GM12878 (cell line): ENCODE data around the gene MPDZ. TPM values are rescaled to one million over a fixed set of nuclear protein-coding genes. Genes with fewer than 3 reads are reported as not detected.

Source experiments
- ATAC-seq: fragments of 200-7000 bp; cut with Tn5 transposase; 3 replicates; pipeline ENCODE4 v1.9.1; 2020; ENCODE audit warnings: mild to moderate bottlenecking, moderate library complexity
- BruUV-seq: library from RNA; stranded (reverse); fragments of 400-500 nt; replicated peaks from 2 replicates; lab custom pipeline; 2021; lab: Mats Ljungman, UMichigan
- CTCF ChIA-PET: fragments of 300-600 bp; sonication (Branson Sonifier 250); formaldehyde crosslinking; extraction: SDS; loops from one replicate; lab custom pipeline; 2021; ENCODE audit warnings: inconsistent platforms; lab: Yijun Ruan, JAX
- POLR2A ChIA-PET: fragments of 350-600 bp; formaldehyde crosslinking; extraction: SDS; loops from one replicate; lab custom pipeline; 2021; ENCODE audit warnings: inconsistent platforms; lab: Charles Lee
- RAD21 ChIA-PET: fragments of 300-600 bp; sonication (Branson Sonifier 250); formaldehyde crosslinking; loops from one replicate; lab custom pipeline; 2023; ENCODE audit warnings: antibody characterized with exemption; ENCODE audit not compliant: unreplicated experiment; lab: Charles Lee
- SMC1A ChIA-PET: fragments of 300-600 bp; sonication (Branson Sonifier 250); formaldehyde crosslinking; loops from one replicate; lab custom pipeline; 2023; ENCODE audit not compliant: unreplicated experiment, uncharacterized antibody; lab: Charles Lee
- DNase-seq: peaks from one replicate; pipeline ENCODE4 v3.0.0-alpha.2; 2011; ENCODE audit warnings: low read depth, low spot score
- FAIRE-seq: peaks from 3 replicates; lab custom pipeline; 2011; peaks lifted over from hg19 to GRCh38; lab: Jason Lieb, UNC
- H2AFZ ChIP-seq: 2 replicates; pipeline ENCODE4 v1.6.0; 2011; ENCODE audit warnings: low read depth, low read length, control low read depth; ENCODE audit not compliant: control insufficient read depth
- H3K27ac ChIP-seq: 2 replicates; pipeline ENCODE4 v1.5.1; 2011; ENCODE audit warnings: control low read depth; ENCODE audit not compliant: control insufficient read depth, insufficient read depth
- H3K27me3 ChIP-seq, 2 experiments: replicated peaks in 1 of 2; 2 replicates each; pipeline versions ENCODE4 v1.6.0 to v1.6.1; 2011; ENCODE audit warnings: low read length in 1 of 2; ENCODE audit not compliant: control insufficient read depth in 2 of 2, insufficient read depth in 2 of 2
- H3K36me3 ChIP-seq, 2 experiments: 2 replicates each; pipeline ENCODE4 v1.5.1; 2011; ENCODE audit warnings: low read length in 1 of 2; ENCODE audit not compliant: control insufficient read depth in 2 of 2, insufficient read depth in 2 of 2
- H3K4me1 ChIP-seq: 2 replicates; pipeline ENCODE4 v1.6.1; 2011; ENCODE audit warnings: mild to moderate bottlenecking, low read length, moderate library complexity, mixed read lengths; ENCODE audit not compliant: control insufficient read depth, insufficient read depth
- H3K4me2 ChIP-seq: 2 replicates; pipeline ENCODE4 v1.6.0; 2011; ENCODE audit warnings: control low read depth; ENCODE audit not compliant: control insufficient read depth, insufficient read depth
- H3K4me3 ChIP-seq: fragments of 200-600 bp; sonication (generic); 2 replicates; pipeline ENCODE4 v1.5.1; 2016
- H3K79me2 ChIP-seq: 2 replicates; pipeline ENCODE4 v1.6.0; 2011; ENCODE audit warnings: low read length; ENCODE audit not compliant: control insufficient read depth, insufficient read depth
- H3K9ac ChIP-seq: 2 replicates; pipeline ENCODE4 v1.8.0; 2011; ENCODE audit warnings: low read length, control low read depth, mixed read lengths; ENCODE audit not compliant: control insufficient read depth, insufficient read depth
- H3K9me3 ChIP-seq: replicated peaks from 3 replicates; pipeline ENCODE4 v1.5.1; 2011; ENCODE audit warnings: mild to moderate bottlenecking, low read length; ENCODE audit not compliant: control insufficient read depth, insufficient read depth
- H4K20me1 ChIP-seq: 2 replicates; pipeline ENCODE4 v1.6.0; 2011; ENCODE audit not compliant: control insufficient read depth, insufficient read depth
- BCL11A ChIP-seq: IDR thresholded peaks from 2 replicates; pipeline ENCODE4 v1.6.1; 2011; ENCODE audit warnings: low read depth, low read length
- BHLHE40 ChIP-seq, 2 experiments: fragments of 450-650 bp in 1 of 2; IDR thresholded peaks; 2 replicates each; pipeline ENCODE4 v1.6.1; 2011 to 2017; ENCODE audit warnings: low read depth in 2 of 2, borderline replicate concordance in 1 of 2, improper control_type of control experiment in 1 of 2, low read length in 1 of 2, mild to moderate bottlenecking in 1 of 2
- BMI1 ChIP-seq: fragments of 450-650 bp; IDR thresholded peaks from 2 replicates; pipeline ENCODE4 v1.6.1; 2016; ENCODE audit warnings: mild to moderate bottlenecking, moderate library complexity, borderline replicate concordance
- CBX3 ChIP-seq: fragments of 200-600 bp; sonication (generic); IDR thresholded peaks from 2 replicates; pipeline ENCODE4 v1.6.1; 2016; ENCODE audit warnings: low read depth, borderline replicate concordance
- CBX5 ChIP-seq: sonication (generic); IDR thresholded peaks from 2 replicates; pipeline ENCODE4 v1.6.1; 2016; ENCODE audit warnings: low read depth, moderate library complexity, mild to moderate bottlenecking, inconsistent platforms
- EED ChIP-seq: sonication (generic); IDR thresholded peaks from 2 replicates; pipeline ENCODE4 v1.6.1; 2016; ENCODE audit warnings: antibody characterized with exemption, low read depth
- MEF2A ChIP-seq: IDR thresholded peaks from 2 replicates; pipeline ENCODE4 v1.6.1; 2011; ENCODE audit warnings: low read depth, mild to moderate bottlenecking, low read length, moderate library complexity; ENCODE audit not compliant: insufficient read depth
- MTA2 ChIP-seq: fragments of 450-650 bp; IDR thresholded peaks from 2 replicates; pipeline ENCODE4 v1.6.1; 2016; ENCODE audit warnings: low read depth, mild to moderate bottlenecking, moderate library complexity
- SIN3A ChIP-seq: IDR thresholded peaks from 2 replicates; pipeline ENCODE4 v1.6.1; 2012; ENCODE audit warnings: low read depth, low read length, improper control_type of control experiment
- SMARCA5 ChIP-seq: fragments of 450-650 bp; IDR thresholded peaks from 2 replicates; pipeline ENCODE4 v1.6.1; 2017; ENCODE audit warnings: mild to moderate bottlenecking
- SREBF1 ChIP-seq: IDR thresholded peaks from 2 replicates; pipeline ENCODE4 v1.6.1; 2012; ENCODE audit warnings: mild to moderate bottlenecking, low read length
- YBX1 ChIP-seq: fragments of 450-650 bp; IDR thresholded peaks from 2 replicates; pipeline ENCODE4 v1.6.1; 2016; ENCODE audit warnings: antibody characterized with exemption
- ZNF384 ChIP-seq: IDR thresholded peaks from 2 replicates; pipeline ENCODE4 v1.6.1; 2012; ENCODE audit warnings: low read depth, mild to moderate bottlenecking, low read length, improper control_type of control experiment, borderline replicate concordance
- WGBS: methylation state at CpG from one replicate; pipeline ENCODE4 v1.1.6; 2016; ENCODE audit warnings: low lambda C conversion rate; ENCODE audit not compliant: insufficient replicate concordance, insufficient coverage; ENCODE audit errors: missing lambda C conversion rate; 5-methylcytosine and 5-hydroxymethylcytosine counted together
- in situ Hi-C: fragments of 300-500 bp; cut with MboI; formaldehyde crosslinking; loops from 9 replicates; pipeline ENCODE4 v1.14.3; 2018; ENCODE audit warnings: mixed read lengths
- intact Hi-C: fragments of 100-400 bp; cut with micrococcal nuclease; formaldehyde crosslinking; loops from one replicate; pipeline ENCODE4 v1.14.2; 2022; ENCODE audit not compliant: unreplicated experiment
- polyA plus RNA-seq, 11 experiments: library from polyadenylated mRNA; depleted of rRNA in 4 of 11; unstranded in 6 of 11; stranded (reverse) in 5 of 11; fragments of >200 nt; fragmentation: Nextera tagmentation in 4 of 11; fragmentation: Illumina TruSeq in 1 of 11; extraction: Ambion mirVana in 4 of 11; extraction: Trizol in 1 of 11; gene quantifications; 1 replicate in 1 of 11; 2 replicates in 10 of 11; pipeline versions ENCODE4 v1.2.1 to v1.2.3, GENCODE V29; 2011 to 2016; ENCODE audit warnings: inconsistent platforms in 2 of 11, missing spikeins in 2 of 11, low read depth in 1 of 11
- total RNA-seq, 4 experiments: library from RNA; depleted of rRNA in 3 of 4; stranded (reverse); fragments of >200 nt in 3 of 4; fragmentation: Illumina TruSeq in 1 of 4; extraction: Trizol in 1 of 4; gene quantifications; 2 replicates each; pipeline versions ENCODE4 v1.2.1 to v1.2.3, GENCODE V29; 2013 to 2021
- TF ChIP-seq, protein P1 (sequence below): fragments of 150-350 bp; IDR thresholded peaks from 2 replicates; pipeline ENCODE4 v1.6.1; 2014; ENCODE audit warnings: mild to moderate bottlenecking, low read depth, low read length
- TF ChIP-seq, protein P2 (sequence below): fragments of 450-650 bp; IDR thresholded peaks from 2 replicates; pipeline ENCODE4 v1.6.1; 2017; ENCODE audit warnings: antibody characterized with exemption, mild to moderate bottlenecking, moderate library complexity
- TF ChIP-seq, protein P3 (sequence below): fragments of 450-650 bp; IDR thresholded peaks from 2 replicates; pipeline ENCODE4 v1.6.1; 2014; ENCODE audit warnings: mild to moderate bottlenecking

Gene MPDZ
- total and polyA plus RNA-seq, 10 of the 15 experiments (the other 5 are each of a cell fraction or from before 2014, with no cell fraction given) = 0.36 TPM; not detected in 9

DNA sequence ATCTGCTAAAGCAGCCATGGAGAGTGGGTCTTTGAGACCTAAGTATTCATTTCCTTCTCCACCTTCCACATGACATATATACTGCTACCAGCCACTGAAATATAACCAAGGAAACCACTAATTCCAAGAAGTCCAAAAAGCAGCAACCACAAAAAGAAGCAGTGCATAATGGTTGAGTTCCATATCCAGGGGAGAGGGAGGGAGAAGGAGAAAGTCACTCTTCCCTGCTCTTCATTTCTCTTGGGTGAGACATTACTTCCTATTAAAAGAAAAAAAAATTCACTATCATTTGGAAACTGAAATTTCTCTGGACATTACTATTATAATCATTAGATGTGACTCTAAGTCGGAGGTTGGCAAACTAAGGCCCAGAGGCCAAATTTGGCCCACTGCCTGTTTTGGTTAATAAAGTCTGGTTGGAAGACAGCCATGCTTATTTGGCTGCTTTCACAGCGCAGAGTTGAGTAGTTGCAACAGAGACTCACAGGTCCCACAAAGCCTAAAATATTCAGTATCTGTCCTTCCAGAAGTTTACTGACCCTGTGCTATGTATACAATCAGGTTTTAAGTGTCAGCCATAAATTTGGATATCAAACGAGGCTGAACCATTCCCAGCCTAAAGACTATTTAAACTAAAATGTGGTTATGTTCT lies 168.6 kb downstream of the MPDZ start:
- no TSS peak for BruUV-seq

More for the DNA sequence above, 168.6 kb downstream of the MPDZ start:
- no peak for ATAC-seq
- no peaks in the 10 kb centered on the region for H3K36me3 ChIP-seq
- H4K20me1 ChIP-seq = no peaks in the 10 kb centered on the region
- H3K4me1 ChIP-seq = no peaks in the 10 kb centered on the region
- H3K4me2 ChIP-seq = no peak overlapping the region
- no peak for FAIRE-seq
- no peak overlapping the region for H3K27ac ChIP-seq
- WGBS = 4% methylated on average over 3 of the region's 3 CpGs
- ChIA-PET RAD21 (no interaction called here), SMC1A (no interaction called here), POLR2A (no interaction called here), CTCF (interaction anchor here (0.6 kb wide), 1 partner anchor 393 kb away, joined by 4 read pairs; no protein-coding TSS in a partner anchor)
- intact Hi-C loops (no loop called here), in situ Hi-C loops (no loop called here)
- H3K27me3 ChIP-seq = no peaks in the 10 kb centered on the region
- TF ChIP-seq CBX3 = no peak
- TF ChIP-seq EED = no peak
- no peak for TF ChIP-seq BHLHE40 (IDR thresholded peaks at IDR 0.05; ENCODE audit: borderline replicate concordance in 1 of 2, low read depth in 2 of 2, low read length in 1 of 2)
- no peak for TF ChIP-seq YBX1
- TF ChIP-seq ZNF384 = no peak
- TF ChIP-seq, protein P1, sequence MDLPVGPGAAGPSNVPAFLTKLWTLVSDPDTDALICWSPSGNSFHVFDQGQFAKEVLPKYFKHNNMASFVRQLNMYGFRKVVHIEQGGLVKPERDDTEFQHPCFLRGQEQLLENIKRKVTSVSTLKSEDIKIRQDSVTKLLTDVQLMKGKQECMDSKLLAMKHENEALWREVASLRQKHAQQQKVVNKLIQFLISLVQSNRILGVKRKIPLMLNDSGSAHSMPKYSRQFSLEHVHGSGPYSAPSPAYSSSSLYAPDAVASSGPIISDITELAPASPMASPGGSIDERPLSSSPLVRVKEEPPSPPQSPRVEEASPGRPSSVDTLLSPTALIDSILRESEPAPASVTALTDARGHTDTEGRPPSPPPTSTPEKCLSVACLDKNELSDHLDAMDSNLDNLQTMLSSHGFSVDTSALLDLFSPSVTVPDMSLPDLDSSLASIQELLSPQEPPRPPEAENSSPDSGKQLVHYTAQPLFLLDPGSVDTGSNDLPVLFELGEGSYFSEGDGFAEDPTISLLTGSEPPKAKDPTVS = no peak
- no peak for TF ChIP-seq BCL11A
- no peak for TF ChIP-seq CBX5
- no peak for TF ChIP-seq BMI1
- TF ChIP-seq MEF2A = no peak
- no peak for TF ChIP-seq SMARCA5
- no peak for TF ChIP-seq SREBF1
- TF ChIP-seq, protein P2, sequence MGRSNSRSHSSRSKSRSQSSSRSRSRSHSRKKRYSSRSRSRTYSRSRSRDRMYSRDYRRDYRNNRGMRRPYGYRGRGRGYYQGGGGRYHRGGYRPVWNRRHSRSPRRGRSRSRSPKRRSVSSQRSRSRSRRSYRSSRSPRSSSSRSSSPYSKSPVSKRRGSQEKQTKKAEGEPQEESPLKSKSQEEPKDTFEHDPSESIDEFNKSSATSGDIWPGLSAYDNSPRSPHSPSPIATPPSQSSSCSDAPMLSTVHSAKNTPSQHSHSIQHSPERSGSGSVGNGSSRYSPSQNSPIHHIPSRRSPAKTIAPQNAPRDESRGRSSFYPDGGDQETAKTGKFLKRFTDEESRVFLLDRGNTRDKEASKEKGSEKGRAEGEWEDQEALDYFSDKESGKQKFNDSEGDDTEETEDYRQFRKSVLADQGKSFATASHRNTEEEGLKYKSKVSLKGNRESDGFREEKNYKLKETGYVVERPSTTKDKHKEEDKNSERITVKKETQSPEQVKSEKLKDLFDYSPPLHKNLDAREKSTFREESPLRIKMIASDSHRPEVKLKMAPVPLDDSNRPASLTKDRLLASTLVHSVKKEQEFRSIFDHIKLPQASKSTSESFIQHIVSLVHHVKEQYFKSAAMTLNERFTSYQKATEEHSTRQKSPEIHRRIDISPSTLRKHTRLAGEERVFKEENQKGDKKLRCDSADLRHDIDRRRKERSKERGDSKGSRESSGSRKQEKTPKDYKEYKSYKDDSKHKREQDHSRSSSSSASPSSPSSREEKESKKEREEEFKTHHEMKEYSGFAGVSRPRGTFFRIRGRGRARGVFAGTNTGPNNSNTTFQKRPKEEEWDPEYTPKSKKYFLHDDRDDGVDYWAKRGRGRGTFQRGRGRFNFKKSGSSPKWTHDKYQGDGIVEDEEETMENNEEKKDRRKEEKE = no peak
- TF ChIP-seq MTA2 = no peak
- TF ChIP-seq SIN3A = no peak
- TF ChIP-seq, protein P3, sequence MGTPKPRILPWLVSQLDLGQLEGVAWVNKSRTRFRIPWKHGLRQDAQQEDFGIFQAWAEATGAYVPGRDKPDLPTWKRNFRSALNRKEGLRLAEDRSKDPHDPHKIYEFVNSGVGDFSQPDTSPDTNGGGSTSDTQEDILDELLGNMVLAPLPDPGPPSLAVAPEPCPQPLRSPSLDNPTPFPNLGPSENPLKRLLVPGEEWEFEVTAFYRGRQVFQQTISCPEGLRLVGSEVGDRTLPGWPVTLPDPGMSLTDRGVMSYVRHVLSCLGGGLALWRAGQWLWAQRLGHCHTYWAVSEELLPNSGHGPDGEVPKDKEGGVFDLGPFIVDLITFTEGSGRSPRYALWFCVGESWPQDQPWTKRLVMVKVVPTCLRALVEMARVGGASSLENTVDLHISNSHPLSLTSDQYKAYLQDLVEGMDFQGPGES = no peak
- no peak overlapping the region for H3K9ac ChIP-seq
- no peak for DNase-seq
- no peaks in the 10 kb centered on the region for H3K79me2 ChIP-seq
- no peak overlapping the region for H2AFZ ChIP-seq
- no peaks in the 10 kb centered on the region for H3K9me3 ChIP-seq
- no peak overlapping the region for H3K4me3 ChIP-seq
